Stimulated activated CD4-positive, alpha-beta T cell treated with anti-CD3 and anti-CD28 coated beads, Interleukin-4, amount 100 ng/mL, for 24 hours (primary cell): ENCODE results near the gene PIRT.

Experiments
- DNase-seq: peaks from one replicate; pipeline ENCODE4 v3.0.0-alpha.2; 2020

Gene PIRT

GRCh38 chr17:10785295-10785694, 52.6 kb downstream of the PIRT start:
- DNase-seq = no peak

DNA sequence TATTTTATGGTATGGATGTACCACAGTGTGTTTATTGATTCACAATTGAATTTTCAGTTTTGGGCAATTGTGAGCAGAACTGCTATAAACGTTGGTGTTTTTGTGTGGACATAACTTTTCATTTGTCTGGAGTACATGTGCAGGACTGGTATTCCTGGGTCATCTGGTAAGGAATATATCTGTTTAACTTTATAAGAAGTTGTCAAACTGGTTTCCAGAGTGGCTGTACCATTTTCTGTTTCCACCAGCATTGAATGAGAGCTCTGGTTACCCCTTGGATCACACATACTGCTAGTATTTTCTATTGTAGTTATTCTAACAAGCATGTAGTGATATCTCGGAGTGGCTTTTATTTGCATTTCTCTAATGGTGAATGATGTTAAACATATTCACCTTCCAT, 58.3 kb downstream of the PIRT start:
- DNase-seq = no peak

GRCh38 chr17:10777890-10778289, 60.0 kb downstream of the PIRT start:
- DNase-seq = no peak

DNA sequence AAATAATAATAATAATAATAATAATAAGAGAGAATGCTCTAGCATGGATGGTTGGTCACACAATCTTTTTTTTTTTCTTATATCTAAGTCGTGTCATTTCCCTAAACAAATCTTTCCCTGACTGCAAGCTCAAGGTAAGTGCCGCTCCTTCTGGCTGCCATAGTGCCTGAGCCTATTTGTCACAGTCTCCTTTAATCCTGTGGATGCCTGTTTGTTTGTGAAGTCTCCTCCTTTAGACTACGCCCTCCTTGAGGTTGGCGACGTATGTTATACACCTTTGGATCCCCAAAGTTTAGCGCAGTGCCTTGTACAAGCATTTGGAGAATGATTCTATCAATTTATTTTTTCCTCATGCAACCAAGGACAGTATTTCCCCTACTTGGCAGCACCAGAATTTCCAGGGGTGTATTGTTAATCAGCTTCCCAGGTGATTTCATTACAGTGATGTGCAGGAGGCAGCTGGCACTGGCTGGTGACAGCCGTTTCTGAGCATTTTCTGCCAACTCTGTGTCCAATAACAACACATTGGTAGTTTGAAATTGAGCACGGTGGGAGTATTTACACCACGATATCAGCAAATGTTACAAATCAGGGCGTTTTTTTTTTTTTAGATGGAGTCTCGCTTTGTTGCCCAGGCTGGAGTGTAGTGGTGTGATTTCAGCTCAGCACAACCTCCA, 60.6 kb downstream of the PIRT start:
- DNase-seq = no peak

DNA sequence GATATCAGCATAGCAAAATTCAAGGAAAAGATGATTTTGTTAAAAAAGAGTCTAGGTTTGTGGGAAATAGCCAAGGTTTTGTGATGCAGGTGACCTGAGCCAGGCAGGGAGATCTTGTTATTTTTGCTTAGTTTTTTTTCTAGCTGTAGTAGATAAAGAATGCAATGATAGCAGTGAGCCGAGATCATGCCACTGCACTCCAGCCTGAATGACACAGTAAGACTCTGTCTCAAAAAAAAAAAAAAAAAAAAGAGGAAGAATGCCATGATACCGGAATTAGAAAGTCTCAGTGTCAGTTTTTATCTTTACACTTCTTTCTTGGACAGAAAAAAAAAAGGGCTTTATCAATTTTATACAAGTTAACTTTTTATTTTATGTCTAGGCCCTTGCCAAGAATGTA, 61.5 kb downstream of the PIRT start:
- DNase-seq = no peak

DNA sequence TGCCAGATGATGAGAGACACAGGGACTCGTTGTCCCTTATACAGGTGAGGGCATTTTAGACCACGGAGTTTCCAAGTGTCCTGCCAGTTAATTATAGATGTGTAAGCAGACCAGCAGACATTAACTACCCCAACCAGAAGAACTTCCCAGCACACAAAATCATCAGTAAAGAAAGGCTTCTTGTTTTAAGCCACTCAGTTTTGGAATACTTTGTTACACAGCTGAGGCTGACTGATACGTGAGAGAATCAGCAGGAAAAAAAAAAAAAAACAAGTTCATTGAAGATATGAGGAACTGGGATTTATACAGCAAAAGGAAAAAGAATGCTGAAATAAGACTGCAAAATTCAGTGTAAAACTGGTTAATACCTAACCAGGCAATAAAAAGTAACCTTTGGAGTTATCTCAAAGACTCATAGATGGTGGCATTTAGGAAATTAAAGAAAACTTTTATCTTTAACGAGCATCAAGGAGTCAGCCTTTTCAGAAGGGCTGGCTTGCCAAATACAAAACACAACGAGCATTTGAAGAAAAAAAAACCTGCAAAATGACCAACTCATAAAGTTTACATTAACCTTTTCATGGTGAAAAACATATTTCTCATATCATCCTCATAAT, 62.0 kb downstream of the PIRT start:
- no peak for DNase-seq

DNA sequence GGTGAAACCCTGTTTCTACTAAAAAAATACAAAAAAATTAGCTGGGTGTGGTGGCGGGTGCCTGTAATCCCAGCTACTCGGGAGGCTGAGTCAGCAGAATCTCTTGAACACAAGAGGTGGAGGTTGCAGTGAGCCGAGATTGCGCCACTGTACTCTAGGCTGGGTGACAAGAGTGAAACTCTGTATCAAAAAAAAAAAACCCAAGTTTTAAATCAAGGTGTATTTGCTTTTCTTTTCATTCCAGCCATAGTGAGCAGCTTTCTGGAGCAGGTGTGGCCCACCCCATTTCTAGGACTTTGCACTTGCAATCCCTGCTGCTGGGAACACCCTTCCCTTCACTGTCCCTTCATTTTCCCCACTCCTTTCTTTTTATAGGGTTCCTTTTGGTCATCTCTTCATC, 62.8 kb downstream of the PIRT start:
- no peak for DNase-seq

DNA sequence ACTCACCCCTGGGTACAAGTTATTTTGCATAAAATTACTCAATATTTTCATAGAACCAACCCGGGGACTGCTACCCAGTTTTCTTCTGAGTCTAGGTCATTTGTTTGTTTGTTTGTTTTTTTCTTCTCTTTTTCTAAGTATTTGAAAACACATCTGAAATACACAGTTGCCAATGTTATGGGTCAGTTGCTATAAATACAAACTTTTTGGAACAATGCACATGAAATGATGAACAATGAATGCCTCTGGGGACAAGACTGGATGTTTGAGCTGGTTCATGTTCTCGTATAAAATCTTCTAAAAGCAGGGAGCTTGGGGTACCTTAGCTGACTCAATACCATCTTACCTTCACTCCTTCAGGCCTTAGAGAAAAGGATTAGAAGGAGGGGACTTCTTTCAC, 64.5 kb downstream of the PIRT start:
- DNase-seq = no peak
